HepG2 (cell line): ENCODE results near the gene YTHDF1. TPM values are rescaled to one million over a fixed set of nuclear protein-coding genes. Genes with fewer than 3 reads are reported as not detected.

Source experiments
- EED ChIP-seq: sonication (generic); formaldehyde crosslinking; IDR thresholded peaks from 2 replicates; pipeline ENCODE4 v1.5.0; 2020; ENCODE audit warnings: mild to moderate bottlenecking, missing genetic modification reagents
- HNRNPH1 ChIP-seq: fragments of 200-400 bp; formaldehyde crosslinking; optimal IDR thresholded peaks from 2 replicates; pipeline ENCODE3; 2017; ENCODE audit warnings: mild to moderate bottlenecking, low read depth, low read length
- KLF15 ChIP-seq: sonication (generic); formaldehyde crosslinking; IDR thresholded peaks from 2 replicates; pipeline ENCODE4 v1.8.1; 2023; ENCODE audit warnings: borderline replicate concordance, mild to moderate bottlenecking, inconsistent platforms, missing genetic modification reagents, mixed read lengths
- MYC ChIP-seq: sonication (generic); formaldehyde crosslinking; IDR thresholded peaks from 2 replicates; pipeline ENCODE4 v1.9.0; 2021; ENCODE audit warnings: missing genetic modification reagents, borderline replicate concordance
- NFE2L1 ChIP-seq: sonication (generic); formaldehyde crosslinking; IDR thresholded peaks from 2 replicates; pipeline ENCODE4 v1.4.0; 2020; ENCODE audit warnings: missing genetic modification reagents, mild to moderate bottlenecking, borderline replicate concordance
- PCBP2 ChIP-seq: fragments of 200-400 bp; formaldehyde crosslinking; optimal IDR thresholded peaks from 2 replicates; pipeline ENCODE3; 2018; ENCODE audit warnings: low read length, low read depth; ENCODE audit not compliant: poor library complexity, severe bottlenecking
- RORA ChIP-seq: sonication (generic); formaldehyde crosslinking; IDR thresholded peaks from 2 replicates; pipeline ENCODE4 v1.5.0; 2020; ENCODE audit warnings: mild to moderate bottlenecking, missing genetic modification reagents, moderate library complexity
- ZKSCAN1 ChIP-seq: fragments of 150-350 bp; IDR thresholded peaks from 2 replicates; pipeline ENCODE4 v1.6.1; 2014; ENCODE audit warnings: low read length
- ZNF839 ChIP-seq: sonication (generic); formaldehyde crosslinking; IDR thresholded peaks from 2 replicates; pipeline ENCODE4 v1.4.0; 2020; ENCODE audit warnings: missing genetic modification reagents, mild to moderate bottlenecking, borderline replicate concordance
- polyA plus RNA-seq, 8 experiments: library from polyadenylated mRNA; depleted of rRNA in 3 of 8; stranded (reverse) in 7 of 8; unstranded in 1 of 8; fragments of >200 nt; fragmentation: Illumina TruSeq in 4 of 8; extraction: Trizol in 4 of 8; gene quantifications; 2 replicates each; pipeline versions ENCODE4 v1.2.1 to v1.2.3, GENCODE V29; 2011 to 2016; ENCODE audit warnings: low read depth in 4 of 8, missing spikeins in 1 of 8, mixed read lengths in 1 of 8; ENCODE audit not compliant: insufficient read depth in 1 of 8
- total RNA-seq, 5 experiments: library from RNA; depleted of rRNA; stranded (reverse); fragments of >200 nt; fragmentation: Illumina TruSeq; extraction: Trizol; gene quantifications; 2 replicates each; pipeline ENCODE4 v1.2.3, GENCODE V29; 2016; ENCODE audit warnings: low read depth in 1 of 5
- TF ChIP-seq, protein P1 (sequence below): sonication (generic); formaldehyde crosslinking; IDR thresholded peaks from 2 replicates; pipeline ENCODE4 v1.5.0; 2020; ENCODE audit warnings: mild to moderate bottlenecking, missing genetic modification reagents

YTHDF1 gene
- total and polyA plus RNA-seq, 2 of the 13 experiments (the other 11 are each of a cell fraction or from before 2014, with no cell fraction given), result 34.5 to 37.7 TPM

DNA sequence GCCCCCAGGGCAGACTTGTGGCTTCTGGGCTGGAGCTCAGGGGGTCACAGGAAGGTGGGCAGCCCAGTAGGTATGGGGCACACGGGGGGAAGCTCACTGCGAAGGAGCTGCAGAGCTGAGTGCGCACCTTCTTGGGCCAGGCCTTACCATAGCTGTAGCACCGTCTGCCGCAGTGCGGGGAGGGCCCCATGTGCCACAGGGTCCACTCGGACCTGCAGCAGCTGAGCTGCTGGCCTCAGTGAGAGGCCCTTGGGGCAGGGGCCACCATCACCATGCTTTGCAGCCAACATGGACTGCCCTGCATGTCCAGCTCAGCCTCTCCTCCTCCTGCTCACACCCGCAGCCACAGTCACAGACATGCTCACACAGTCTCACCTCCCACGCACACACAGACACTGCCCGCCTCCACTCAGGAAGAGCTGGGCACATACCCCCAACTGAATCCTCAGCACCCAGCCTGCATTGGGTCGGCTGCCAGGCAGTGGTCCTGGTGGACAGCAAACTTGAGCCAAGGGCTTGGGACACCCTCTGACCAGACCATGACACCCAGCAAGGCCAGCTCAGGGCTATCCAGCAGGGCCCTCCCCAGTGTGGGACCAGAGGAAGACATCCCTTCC lies 35.3 kb downstream of the YTHDF1 start (continued):
- TF ChIP-seq, protein P1, sequence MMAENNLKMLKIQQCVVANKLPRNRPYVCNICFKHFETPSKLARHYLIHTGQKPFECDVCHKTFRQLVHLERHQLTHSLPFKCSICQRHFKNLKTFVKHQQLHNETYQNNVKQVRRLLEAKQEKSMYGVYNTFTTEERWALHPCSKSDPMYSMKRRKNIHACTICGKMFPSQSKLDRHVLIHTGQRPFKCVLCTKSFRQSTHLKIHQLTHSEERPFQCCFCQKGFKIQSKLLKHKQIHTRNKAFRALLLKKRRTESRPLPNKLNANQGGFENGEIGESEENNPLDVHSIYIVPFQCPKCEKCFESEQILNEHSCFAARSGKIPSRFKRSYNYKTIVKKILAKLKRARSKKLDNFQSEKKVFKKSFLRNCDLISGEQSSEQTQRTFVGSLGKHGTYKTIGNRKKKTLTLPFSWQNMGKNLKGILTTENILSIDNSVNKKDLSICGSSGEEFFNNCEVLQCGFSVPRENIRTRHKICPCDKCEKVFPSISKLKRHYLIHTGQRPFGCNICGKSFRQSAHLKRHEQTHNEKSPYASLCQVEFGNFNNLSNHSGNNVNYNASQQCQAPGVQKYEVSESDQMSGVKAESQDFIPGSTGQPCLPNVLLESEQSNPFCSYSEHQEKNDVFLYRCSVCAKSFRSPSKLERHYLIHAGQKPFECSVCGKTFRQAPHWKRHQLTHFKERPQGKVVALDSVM (CRISPR knock-in tag), result no peak
- TF ChIP-seq PCBP2 (no peak), MYC (CRISPR knock-in tag) (no peak), KLF15 (CRISPR knock-in tag) (no peak), ZKSCAN1 (no peak), NFE2L1 (0 out of 2 replicates have a peak, but pooled peaks have one; percentile 1), HNRNPH1 (no peak), RORA (CRISPR knock-in tag) (no peak), EED (CRISPR knock-in tag) (0 out of 2 replicates have a peak, but pooled peaks have one; percentile 40), ZNF839 (no peak)
